ENCODE data around the gene C12orf76. TPM values are rescaled to one million over a fixed set of nuclear protein-coding genes. Genes with fewer than 3 reads are reported as not detected.

The C12orf76 gene
- total and polyA plus RNA-seq, 2 of the 13 experiments (the other 11 are each of a cell fraction or from before 2014, with no cell fraction given), result 15.8 to 38.4 TPM

DNA sequence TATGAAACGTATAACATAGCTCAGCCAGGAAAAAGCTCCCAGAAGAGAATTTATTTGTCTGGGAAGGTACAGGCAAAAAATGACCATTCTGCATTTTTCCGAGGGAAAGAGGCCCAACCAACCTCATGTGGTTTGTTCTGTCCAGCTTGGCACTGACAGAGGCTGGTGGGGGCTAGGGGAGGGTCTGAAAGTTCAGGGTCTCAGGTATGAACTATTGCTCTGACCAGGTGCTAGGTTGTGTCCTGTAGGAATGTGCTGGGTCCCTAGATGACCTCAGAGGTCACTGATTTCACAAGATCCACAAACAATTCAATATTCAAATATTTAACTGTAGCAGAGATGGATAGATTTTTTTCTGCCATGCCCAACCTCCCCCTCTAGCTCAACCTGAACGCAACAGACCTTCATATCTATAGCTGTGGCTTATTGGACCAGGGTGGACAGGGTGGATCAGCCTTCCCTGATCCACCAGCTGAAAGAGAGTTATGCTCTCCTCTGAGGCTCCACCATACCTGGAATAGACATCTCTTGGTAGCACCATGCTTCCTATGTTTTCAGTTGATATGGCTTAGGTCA, 42.9 kb upstream of the C12orf76 start (continued):
- TF ChIP-seq ZNF839 (CRISPR knock-in tag; IDR thresholded peaks at IDR 0.05; ENCODE audit: borderline replicate concordance) (no peak), CCAR2 (optimal IDR thresholded peaks at IDR 0.05; ENCODE audit: low read depth, low read length) (no peak), ZFP36 (IDR thresholded peaks at IDR 0.05; ENCODE audit: borderline replicate concordance, low read depth, low read length, partially characterized antibody) (no peak), SIX4 (CRISPR knock-in tag; IDR thresholded peaks at IDR 0.05) (no peak), HOXA5 (CRISPR knock-in tag; IDR thresholded peaks at IDR 0.05) (no peak), RCOR2 (CRISPR knock-in tag; IDR thresholded peaks at IDR 0.05) (0 out of 2 replicates have a peak, but pooled peaks have one; percentile 32), ZNF552 (CRISPR knock-in tag; IDR thresholded peaks at IDR 0.05; ENCODE audit: borderline replicate concordance) (no peak), MTA1 (CRISPR knock-in tag; IDR thresholded peaks at IDR 0.05; ENCODE audit: borderline replicate concordance) (no peak; the same call in 1 of the 2 replicates), RAD51 (IDR thresholded peaks at IDR 0.05; ENCODE audit: borderline replicate concordance) (no peak), TRIM24 (CRISPR knock-in tag; IDR thresholded peaks at IDR 0.05) (no peak), ZNF251 (CRISPR knock-in tag; IDR thresholded peaks at IDR 0.05) (no peak), ZSCAN12 (CRISPR knock-in tag; IDR thresholded peaks at IDR 0.05) (no peak), BHLHE40 (IDR thresholded peaks at IDR 0.05; ENCODE audit: low read length) (0 out of 2 replicates have a peak, but pooled peaks have one; percentile 21), POGZ (CRISPR knock-in tag; IDR thresholded peaks at IDR 0.05) (peak; percentile 69), TBX3 (IDR thresholded peaks at IDR 0.05; ENCODE audit: borderline replicate concordance) (peak; percentile 88), SPEN (CRISPR knock-in tag; IDR thresholded peaks at IDR 0.05; ENCODE audit: low read depth) (peak; percentile 41; the same call in 1 of the 2 replicates), ZNF143 (CRISPR knock-in tag; IDR thresholded peaks at IDR 0.05) (no peak)
- TF ChIP-seq, protein P1, sequence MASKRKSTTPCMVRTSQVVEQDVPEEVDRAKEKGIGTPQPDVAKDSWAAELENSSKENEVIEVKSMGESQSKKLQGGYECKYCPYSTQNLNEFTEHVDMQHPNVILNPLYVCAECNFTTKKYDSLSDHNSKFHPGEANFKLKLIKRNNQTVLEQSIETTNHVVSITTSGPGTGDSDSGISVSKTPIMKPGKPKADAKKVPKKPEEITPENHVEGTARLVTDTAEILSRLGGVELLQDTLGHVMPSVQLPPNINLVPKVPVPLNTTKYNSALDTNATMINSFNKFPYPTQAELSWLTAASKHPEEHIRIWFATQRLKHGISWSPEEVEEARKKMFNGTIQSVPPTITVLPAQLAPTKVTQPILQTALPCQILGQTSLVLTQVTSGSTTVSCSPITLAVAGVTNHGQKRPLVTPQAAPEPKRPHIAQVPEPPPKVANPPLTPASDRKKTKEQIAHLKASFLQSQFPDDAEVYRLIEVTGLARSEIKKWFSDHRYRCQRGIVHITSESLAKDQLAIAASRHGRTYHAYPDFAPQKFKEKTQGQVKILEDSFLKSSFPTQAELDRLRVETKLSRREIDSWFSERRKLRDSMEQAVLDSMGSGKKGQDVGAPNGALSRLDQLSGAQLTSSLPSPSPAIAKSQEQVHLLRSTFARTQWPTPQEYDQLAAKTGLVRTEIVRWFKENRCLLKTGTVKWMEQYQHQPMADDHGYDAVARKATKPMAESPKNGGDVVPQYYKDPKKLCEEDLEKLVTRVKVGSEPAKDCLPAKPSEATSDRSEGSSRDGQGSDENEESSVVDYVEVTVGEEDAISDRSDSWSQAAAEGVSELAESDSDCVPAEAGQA (IDR thresholded peaks at IDR 0.05; ENCODE audit: low read depth), result no peak
- TF ChIP-seq, protein P1 (CRISPR knock-in tag; IDR thresholded peaks at IDR 0.05; ENCODE audit: borderline replicate concordance), result no peak
- TF ChIP-seq, protein P2, sequence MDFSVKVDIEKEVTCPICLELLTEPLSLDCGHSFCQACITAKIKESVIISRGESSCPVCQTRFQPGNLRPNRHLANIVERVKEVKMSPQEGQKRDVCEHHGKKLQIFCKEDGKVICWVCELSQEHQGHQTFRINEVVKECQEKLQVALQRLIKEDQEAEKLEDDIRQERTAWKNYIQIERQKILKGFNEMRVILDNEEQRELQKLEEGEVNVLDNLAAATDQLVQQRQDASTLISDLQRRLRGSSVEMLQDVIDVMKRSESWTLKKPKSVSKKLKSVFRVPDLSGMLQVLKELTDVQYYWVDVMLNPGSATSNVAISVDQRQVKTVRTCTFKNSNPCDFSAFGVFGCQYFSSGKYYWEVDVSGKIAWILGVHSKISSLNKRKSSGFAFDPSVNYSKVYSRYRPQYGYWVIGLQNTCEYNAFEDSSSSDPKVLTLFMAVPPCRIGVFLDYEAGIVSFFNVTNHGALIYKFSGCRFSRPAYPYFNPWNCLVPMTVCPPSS (IDR thresholded peaks at IDR 0.05), result no peak
- TF ChIP-seq, protein P3, sequence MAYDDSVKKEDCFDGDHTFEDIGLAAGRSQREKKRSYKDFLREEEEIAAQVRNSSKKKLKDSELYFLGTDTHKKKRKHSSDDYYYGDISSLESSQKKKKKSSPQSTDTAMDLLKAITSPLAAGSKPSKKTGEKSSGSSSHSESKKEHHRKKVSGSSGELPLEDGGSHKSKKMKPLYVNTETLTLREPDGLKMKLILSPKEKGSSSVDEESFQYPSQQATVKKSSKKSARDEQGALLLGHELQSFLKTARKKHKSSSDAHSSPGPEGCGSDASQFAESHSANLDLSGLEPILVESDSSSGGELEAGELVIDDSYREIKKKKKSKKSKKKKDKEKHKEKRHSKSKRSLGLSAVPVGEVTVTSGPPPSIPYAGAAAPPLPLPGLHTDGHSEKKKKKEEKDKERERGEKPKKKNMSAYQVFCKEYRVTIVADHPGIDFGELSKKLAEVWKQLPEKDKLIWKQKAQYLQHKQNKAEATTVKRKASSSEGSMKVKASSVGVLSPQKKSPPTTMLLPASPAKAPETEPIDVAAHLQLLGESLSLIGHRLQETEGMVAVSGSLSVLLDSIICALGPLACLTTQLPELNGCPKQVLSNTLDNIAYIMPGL (CRISPR knock-in tag; IDR thresholded peaks at IDR 0.05; ENCODE audit: borderline replicate concordance in 1 of 2, low read depth in 1 of 2), result peak in 1 of 2 experiments; percentile 41; a peak in 1 of 4 replicates

Data from HepG2 (cell line).